GM12891 (cell line): ENCODE data around the gene SMG9.

Experiments used
- DNase-seq: peaks from one replicate; pipeline ENCODE4 v3.0.0; 2011; ENCODE audit warnings: low spot score; ENCODE audit not compliant: insufficient read length
- FAIRE-seq: peaks from 2 replicates; lab custom pipeline; 2011; peaks lifted over from hg19 to GRCh38; lab: Jason Lieb, UNC
- PAX5 ChIP-seq: IDR thresholded peaks from 2 replicates; pipeline ENCODE4 v1.6.1; 2011; ENCODE audit warnings: low read length, moderate library complexity, mild to moderate bottlenecking; ENCODE audit not compliant: insufficient read depth, severe bottlenecking
- POLR2A ChIP-seq: IDR thresholded peaks from 2 replicates; pipeline ENCODE4 v1.6.1; 2011; ENCODE audit warnings: low read depth, low read length, control low read depth
- POLR2AphosphoS5 ChIP-seq: IDR thresholded peaks from 2 replicates; pipeline ENCODE4 v1.6.1; 2011; ENCODE audit warnings: low read depth, low read length, control low read depth
- POU2F2 ChIP-seq: IDR thresholded peaks from 2 replicates; pipeline ENCODE4 v1.6.1; 2011; ENCODE audit warnings: low read depth, mild to moderate bottlenecking, control low read depth, low read length, moderate library complexity
- SPI1 ChIP-seq: IDR thresholded peaks from 2 replicates; pipeline ENCODE4 v1.6.1; 2011; ENCODE audit warnings: low read depth, low read length, control low read depth
- TAF1 ChIP-seq: IDR thresholded peaks from 2 replicates; pipeline ENCODE4 v1.6.1; 2011; ENCODE audit warnings: low read depth, low read length, control low read depth

SMG9 gene

GRCh38 chr19:43747557-43748204 lies 7.1 kb downstream of the SMG9 start:
- TF ChIP-seq POU2F2 (no peak), POLR2AphosphoS5 (no peak), PAX5 (no peak), SPI1 (no peak), POLR2A (no peak), TAF1 (no peak)
- peak; percentile 20 for FAIRE-seq

DNA sequence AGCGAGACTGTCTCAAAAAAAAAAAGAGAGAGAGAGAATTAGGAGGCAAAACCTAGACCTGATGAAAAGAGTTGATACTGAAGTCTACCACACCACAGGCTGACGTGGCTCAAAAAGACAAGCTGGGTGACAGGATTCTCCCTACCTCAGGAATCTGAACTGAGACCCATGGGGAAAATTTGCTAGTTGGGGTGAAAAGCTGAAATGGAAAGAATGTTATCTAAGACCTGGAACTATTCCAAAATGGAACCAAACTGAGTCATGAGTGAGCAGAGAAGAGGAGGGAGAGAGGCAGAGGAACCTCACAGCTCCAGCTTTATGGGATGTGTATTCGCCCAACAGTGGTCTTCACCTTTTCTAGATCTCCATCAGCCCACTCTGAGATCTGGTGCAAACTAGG lies 11.7 kb downstream of the SMG9 start:
- TF ChIP-seq PAX5, result no peak
- TF ChIP-seq TAF1, result no peak
- no peak for TF ChIP-seq POU2F2
- no peak for FAIRE-seq

More at GRCh38 chr19:43747557-43748204, 7.1 kb downstream of the SMG9 start:
- DNase-seq, result no peak

GRCh38 chr19:43741075-43741825 lies 13.5 kb downstream of the SMG9 start:
- TF ChIP-seq POLR2A (no peak), POLR2AphosphoS5 (no peak), SPI1 (no peak), TAF1 (no peak), POU2F2 (no peak), PAX5 (no peak)
- FAIRE-seq (no peak), DNase-seq (no peak)

More for the DNA sequence above, 11.7 kb downstream of the SMG9 start:
- no peak for DNase-seq

- DNase-seq (no peak), FAIRE-seq (no peak)
- no peak for TF ChIP-seq SPI1
- no peak for TF ChIP-seq TAF1
- no peak for TF ChIP-seq POU2F2
- TF ChIP-seq PAX5, result no peak
- no peak for TF ChIP-seq POLR2AphosphoS5
- no peak for TF ChIP-seq POLR2A
Measured at GRCh38 chr19:43739439-43740235, 15.1 kb downstream of the SMG9 start.

DNA sequence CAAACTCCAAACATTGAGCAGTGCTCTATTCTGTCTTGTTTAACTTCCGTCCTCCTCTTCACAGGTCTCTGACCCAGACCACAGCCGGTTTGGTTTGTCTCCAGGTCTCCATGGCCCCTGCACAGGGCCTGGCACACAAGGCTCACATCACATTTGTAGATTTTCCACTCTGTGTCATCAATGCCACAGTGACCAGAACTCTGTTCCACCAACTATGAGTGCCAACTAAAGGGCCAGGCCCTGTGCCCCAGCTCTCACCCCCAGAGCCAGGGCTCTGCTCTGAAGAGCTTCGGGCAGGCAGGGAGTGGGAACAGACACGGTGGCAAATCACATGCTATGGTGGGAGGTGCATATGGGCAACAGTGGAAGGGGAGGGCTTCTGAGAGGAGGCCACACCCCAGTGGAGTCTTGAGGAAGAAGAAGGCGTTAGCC lies 16.0 kb downstream of the SMG9 start:
- FAIRE-seq (no peak), DNase-seq (no peak)
- TF ChIP-seq POU2F2, result no peak
- TF ChIP-seq SPI1, result no peak
- no peak for TF ChIP-seq PAX5
- no peak for TF ChIP-seq POLR2AphosphoS5
- no peak for TF ChIP-seq TAF1
- no peak for TF ChIP-seq POLR2A

- TF ChIP-seq TAF1 (no peak), PAX5 (no peak), SPI1 (no peak), POLR2AphosphoS5 (no peak), POU2F2 (no peak), POLR2A (no peak)
- FAIRE-seq, result no peak
- no peak for DNase-seq
Measured at GRCh38 chr19:43735957-43736356, 18.8 kb downstream of the SMG9 start.

DNA sequence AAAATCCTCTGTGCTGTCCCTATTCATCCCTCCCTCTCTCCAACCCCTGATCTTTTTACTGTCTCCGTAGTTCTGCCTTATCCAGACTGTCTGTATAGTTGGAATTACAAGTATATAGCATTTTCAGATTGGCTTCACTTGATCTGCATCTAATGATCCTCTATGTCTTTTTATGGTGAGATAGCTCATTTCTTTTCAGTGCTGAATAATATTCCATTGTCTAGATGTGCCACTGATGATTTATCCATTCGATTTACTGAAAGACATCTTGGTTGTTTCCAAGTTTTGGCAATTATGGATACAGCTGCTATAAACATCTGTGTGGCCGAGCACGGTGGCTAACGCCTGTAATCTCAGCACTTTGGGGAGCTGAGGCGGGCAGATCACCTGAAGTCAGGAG lies 19.7 kb downstream of the SMG9 start:
- FAIRE-seq, result no peak
- no peak for TF ChIP-seq POLR2AphosphoS5
- no peak for TF ChIP-seq SPI1
- no peak for TF ChIP-seq POLR2A
- TF ChIP-seq POU2F2, result no peak
- DNase-seq, result no peak

DNA sequence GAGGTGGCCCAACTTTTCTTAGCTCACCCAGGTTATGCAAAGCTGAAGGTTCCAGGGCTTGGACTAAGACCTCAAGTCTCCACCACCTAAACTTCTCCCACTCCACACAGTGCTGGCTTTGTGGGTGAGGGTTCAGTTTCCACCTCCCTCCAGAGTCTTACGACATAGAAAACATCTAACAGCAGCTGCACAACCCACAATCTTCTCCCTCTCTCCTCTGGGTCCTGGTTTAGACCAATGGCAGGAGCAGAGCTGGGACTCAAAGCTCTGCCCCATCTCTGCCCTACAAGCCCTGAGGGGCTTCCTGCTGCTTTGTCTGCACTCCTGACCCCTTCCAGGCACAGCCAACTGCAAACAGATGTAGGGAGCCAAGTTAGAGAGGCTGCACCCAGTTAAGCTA lies 22.9 kb downstream of the SMG9 start:
- no peak for TF ChIP-seq TAF1
- TF ChIP-seq POLR2A, result no peak
- TF ChIP-seq POLR2AphosphoS5, result no peak
- TF ChIP-seq POU2F2, result no peak
- TF ChIP-seq PAX5, result no peak
- DNase-seq (no peak), FAIRE-seq (no peak)

DNA sequence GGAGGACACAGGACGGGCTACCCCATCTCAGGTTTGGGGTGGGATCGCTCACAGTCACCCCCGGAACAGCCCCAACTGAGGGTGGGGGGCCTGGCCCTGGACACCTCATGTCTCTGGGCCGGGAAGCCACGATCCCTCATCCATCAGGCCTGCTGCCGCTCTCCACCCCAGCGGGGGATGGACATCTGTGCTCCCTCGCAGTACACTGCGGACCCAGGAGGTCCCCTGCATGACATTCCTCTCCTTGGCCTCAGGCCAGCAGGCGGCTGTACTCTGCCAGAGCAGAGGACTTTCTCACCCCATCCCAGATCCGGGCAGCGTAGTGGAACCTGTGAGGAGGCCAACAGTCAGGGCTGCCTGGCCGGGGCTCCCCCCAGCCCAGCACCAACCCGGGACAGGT lies 23.4 kb downstream of the SMG9 start:
- DNase-seq (no peak), FAIRE-seq (no peak)
- no peak for TF ChIP-seq POU2F2
- TF ChIP-seq PAX5, result no peak
- TF ChIP-seq POLR2AphosphoS5, result no peak
- TF ChIP-seq POLR2A, result no peak
- no peak for TF ChIP-seq TAF1
- TF ChIP-seq SPI1, result no peak
